H1 (cell line): ENCODE measurements around the gene OR2T34.

Experiments used
- BCL11A ChIP-seq, 2 experiments: IDR thresholded peaks; one replicate each; pipeline ENCODE4 v1.6.1; 2011; ENCODE audit warnings: low read depth in 2 of 2, low read length in 2 of 2, mild to moderate bottlenecking in 2 of 2
- BRCA1 ChIP-seq: IDR thresholded peaks from 2 replicates; pipeline ENCODE4 v1.6.1; 2012; ENCODE audit warnings: low read depth, low read length, improper control_type of control experiment
- CHD1 ChIP-seq: IDR thresholded peaks from 2 replicates; pipeline ENCODE4 v1.6.1; 2012; ENCODE audit warnings: low read depth, low read length, improper control_type of control experiment
- EP300 ChIP-seq, 2 experiments: IDR thresholded peaks; 1 replicate in 1 of 2; 2 replicates in 1 of 2; pipeline ENCODE4 v1.6.1; 2011 to 2012; ENCODE audit warnings: low read depth in 2 of 2, low read length in 2 of 2, mild to moderate bottlenecking in 2 of 2, borderline replicate concordance in 1 of 2, inconsistent platforms in 1 of 2, moderate library complexity in 1 of 2
- POLR2A ChIP-seq, 2 experiments: IDR thresholded peaks; 1 replicate in 1 of 2; 2 replicates in 1 of 2; pipeline ENCODE4 v1.6.1; 2011; ENCODE audit warnings: low read depth in 2 of 2, low read length in 2 of 2, mild to moderate bottlenecking in 2 of 2; ENCODE audit errors: control extremely low read depth in 1 of 2
- POLR2AphosphoS5 ChIP-seq: IDR thresholded peaks from 2 replicates; pipeline ENCODE4 v1.6.1; 2011; ENCODE audit warnings: low read depth, low read length
- RAD21 ChIP-seq, 2 experiments: IDR thresholded peaks in 1 of 2; conservative IDR thresholded peaks in 1 of 2; 2 replicates each; pipeline ENCODE4 v1.6.1; 2011; ENCODE audit warnings: low read depth in 2 of 2, low read length in 2 of 2, improper control_type of control experiment in 1 of 2, inconsistent platforms in 1 of 2, mild to moderate bottlenecking in 1 of 2, moderate library complexity in 1 of 2
- RFX5 ChIP-seq: IDR thresholded peaks from 2 replicates; pipeline ENCODE4 v1.6.1; 2011; ENCODE audit warnings: low read depth, low read length, improper control_type of control experiment, borderline replicate concordance
- SIN3A ChIP-seq, 2 experiments: IDR thresholded peaks in 1 of 2; conservative IDR thresholded peaks in 1 of 2; 2 replicates each; pipeline ENCODE4 v1.6.1; 2011 to 2012; ENCODE audit warnings: low read length in 2 of 2, improper control_type of control experiment in 1 of 2, low read depth in 1 of 2, mild to moderate bottlenecking in 1 of 2
- TAF1 ChIP-seq: IDR thresholded peaks from 2 replicates; pipeline ENCODE4 v1.6.1; 2011; ENCODE audit warnings: mild to moderate bottlenecking, low read depth, low read length
- YY1 ChIP-seq: IDR thresholded peaks from 2 replicates; pipeline ENCODE4 v1.6.1; 2011; ENCODE audit warnings: low read depth, mild to moderate bottlenecking, low read length
- TF ChIP-seq, protein P1 (sequence below), 3 experiments: IDR thresholded peaks; 1 replicate in 2 of 3; 2 replicates in 1 of 3; pipeline versions ENCODE4 v1.5.1 to v1.6.1; 2011; ENCODE audit warnings: low read length in 3 of 3, mild to moderate bottlenecking in 3 of 3, inconsistent platforms in 2 of 3, low read depth in 1 of 3, moderate library complexity in 1 of 3; ENCODE audit not compliant: insufficient read depth in 1 of 3; ENCODE audit errors: control extremely low read depth in 1 of 3
- TF ChIP-seq, protein P2 (sequence below): IDR thresholded peaks from 2 replicates; pipeline ENCODE4 v1.6.1; 2011; ENCODE audit warnings: low read length, improper control_type of control experiment

DNA sequence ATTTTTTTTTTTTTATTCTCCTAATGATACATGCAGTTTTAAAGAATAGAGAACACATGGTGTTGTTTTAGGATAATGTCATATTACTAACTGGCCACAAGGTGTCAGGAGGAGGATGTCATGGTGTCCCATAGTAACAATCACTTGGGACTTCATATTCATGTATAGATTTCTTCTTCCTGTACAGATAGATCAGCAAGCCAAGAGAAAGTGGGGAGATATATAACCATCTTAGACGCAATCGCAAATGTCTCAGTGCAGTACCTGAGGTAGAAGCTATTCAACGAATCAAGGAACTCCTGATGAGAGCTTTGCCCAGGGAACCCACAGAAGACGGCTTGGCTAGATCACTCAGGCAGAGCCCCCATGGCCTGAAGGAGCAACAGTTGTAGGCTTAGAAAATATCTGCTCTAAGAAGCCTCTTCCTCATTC, 48.0 kb upstream of the OR2T34 start:
- TF ChIP-seq, protein P1, sequence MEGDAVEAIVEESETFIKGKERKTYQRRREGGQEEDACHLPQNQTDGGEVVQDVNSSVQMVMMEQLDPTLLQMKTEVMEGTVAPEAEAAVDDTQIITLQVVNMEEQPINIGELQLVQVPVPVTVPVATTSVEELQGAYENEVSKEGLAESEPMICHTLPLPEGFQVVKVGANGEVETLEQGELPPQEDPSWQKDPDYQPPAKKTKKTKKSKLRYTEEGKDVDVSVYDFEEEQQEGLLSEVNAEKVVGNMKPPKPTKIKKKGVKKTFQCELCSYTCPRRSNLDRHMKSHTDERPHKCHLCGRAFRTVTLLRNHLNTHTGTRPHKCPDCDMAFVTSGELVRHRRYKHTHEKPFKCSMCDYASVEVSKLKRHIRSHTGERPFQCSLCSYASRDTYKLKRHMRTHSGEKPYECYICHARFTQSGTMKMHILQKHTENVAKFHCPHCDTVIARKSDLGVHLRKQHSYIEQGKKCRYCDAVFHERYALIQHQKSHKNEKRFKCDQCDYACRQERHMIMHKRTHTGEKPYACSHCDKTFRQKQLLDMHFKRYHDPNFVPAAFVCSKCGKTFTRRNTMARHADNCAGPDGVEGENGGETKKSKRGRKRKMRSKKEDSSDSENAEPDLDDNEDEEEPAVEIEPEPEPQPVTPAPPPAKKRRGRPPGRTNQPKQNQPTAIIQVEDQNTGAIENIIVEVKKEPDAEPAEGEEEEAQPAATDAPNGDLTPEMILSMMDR (IDR thresholded peaks at IDR 0.05; ENCODE audit: control extremely low read depth in 1 of 3, insufficient read depth in 1 of 3, low read depth in 1 of 3, low read length in 3 of 3): no peak
- TF ChIP-seq, protein P2, sequence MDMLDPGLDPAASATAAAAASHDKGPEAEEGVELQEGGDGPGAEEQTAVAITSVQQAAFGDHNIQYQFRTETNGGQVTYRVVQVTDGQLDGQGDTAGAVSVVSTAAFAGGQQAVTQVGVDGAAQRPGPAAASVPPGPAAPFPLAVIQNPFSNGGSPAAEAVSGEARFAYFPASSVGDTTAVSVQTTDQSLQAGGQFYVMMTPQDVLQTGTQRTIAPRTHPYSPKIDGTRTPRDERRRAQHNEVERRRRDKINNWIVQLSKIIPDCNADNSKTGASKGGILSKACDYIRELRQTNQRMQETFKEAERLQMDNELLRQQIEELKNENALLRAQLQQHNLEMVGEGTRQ: no peak
- no peak for TF ChIP-seq BRCA1
- no peak for TF ChIP-seq BCL11A (IDR thresholded peaks at IDR 0.05; ENCODE audit: low read depth in 2 of 2, low read length in 2 of 2)
- TF ChIP-seq RFX5: no peak
- no peak for TF ChIP-seq TAF1
- no peak for TF ChIP-seq CHD1
- no peak for TF ChIP-seq YY1
- TF ChIP-seq POLR2AphosphoS5: no peak
- no peak for TF ChIP-seq POLR2A (IDR thresholded peaks at IDR 0.05; ENCODE audit: control extremely low read depth in 1 of 2, low read depth in 2 of 2, low read length in 2 of 2)
- no peak for TF ChIP-seq SIN3A (conservative IDR thresholded peaks at IDR 0.05 in 1 of 2, IDR thresholded peaks at IDR 0.05 in 1 of 2; ENCODE audit: low read depth in 1 of 2, low read length in 2 of 2)
- peak; percentile 23 to 28 for TF ChIP-seq RAD21 (IDR thresholded peaks at IDR 0.05 in 1 of 2, conservative IDR thresholded peaks at IDR 0.05 in 1 of 2; ENCODE audit: low read depth in 2 of 2, low read length in 2 of 2)
- no peak for TF ChIP-seq EP300 (IDR thresholded peaks at IDR 0.05; ENCODE audit: borderline replicate concordance in 1 of 2, low read depth in 2 of 2, low read length in 2 of 2)
